GM12874 (cell line): Measurements from ENCODE around the gene ATXN7L1.

ENCODE experiments used
- CTCF ChIP-seq: IDR thresholded peaks from 2 replicates; pipeline ENCODE4 v1.5.1; 2011; ENCODE audit warnings: low read depth, mild to moderate bottlenecking, control low read depth, low read length, moderate library complexity; ENCODE audit not compliant: insufficient read depth

ATXN7L1 gene

GRCh38 chr7:105642264-105642663, 234.1 kb downstream of the ATXN7L1 start:
- TF ChIP-seq CTCF = no peak

- TF ChIP-seq CTCF = no peak
Observed at GRCh38 chr7:105640956-105641810, 235.2 kb downstream of the ATXN7L1 start.

GRCh38 chr7:105639667-105640493, 236.5 kb downstream of the ATXN7L1 start:
- no peak for TF ChIP-seq CTCF

GRCh38 chr7:105638902-105639495, 237.4 kb downstream of the ATXN7L1 start:
- TF ChIP-seq CTCF = no peak

GRCh38 chr7:105638334-105638733, 238.1 kb downstream of the ATXN7L1 start:
- TF ChIP-seq CTCF = no peak

- TF ChIP-seq CTCF = no peak
Observed at GRCh38 chr7:105637755-105638154, 238.6 kb downstream of the ATXN7L1 start.

- TF ChIP-seq CTCF = no peak
Observed at GRCh38 chr7:105636982-105637381, 239.4 kb downstream of the ATXN7L1 start.
